ENCODE data around the gene FBXO34.

- TF ChIP-seq, protein P1, sequence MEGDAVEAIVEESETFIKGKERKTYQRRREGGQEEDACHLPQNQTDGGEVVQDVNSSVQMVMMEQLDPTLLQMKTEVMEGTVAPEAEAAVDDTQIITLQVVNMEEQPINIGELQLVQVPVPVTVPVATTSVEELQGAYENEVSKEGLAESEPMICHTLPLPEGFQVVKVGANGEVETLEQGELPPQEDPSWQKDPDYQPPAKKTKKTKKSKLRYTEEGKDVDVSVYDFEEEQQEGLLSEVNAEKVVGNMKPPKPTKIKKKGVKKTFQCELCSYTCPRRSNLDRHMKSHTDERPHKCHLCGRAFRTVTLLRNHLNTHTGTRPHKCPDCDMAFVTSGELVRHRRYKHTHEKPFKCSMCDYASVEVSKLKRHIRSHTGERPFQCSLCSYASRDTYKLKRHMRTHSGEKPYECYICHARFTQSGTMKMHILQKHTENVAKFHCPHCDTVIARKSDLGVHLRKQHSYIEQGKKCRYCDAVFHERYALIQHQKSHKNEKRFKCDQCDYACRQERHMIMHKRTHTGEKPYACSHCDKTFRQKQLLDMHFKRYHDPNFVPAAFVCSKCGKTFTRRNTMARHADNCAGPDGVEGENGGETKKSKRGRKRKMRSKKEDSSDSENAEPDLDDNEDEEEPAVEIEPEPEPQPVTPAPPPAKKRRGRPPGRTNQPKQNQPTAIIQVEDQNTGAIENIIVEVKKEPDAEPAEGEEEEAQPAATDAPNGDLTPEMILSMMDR (conservative IDR thresholded peaks at IDR 0.05; ENCODE audit: low read length), result no peak
- TF ChIP-seq EZH2phosphoT487 (IDR thresholded peaks at IDR 0.05; ENCODE audit: borderline replicate concordance, low read depth, low read length), result no peak
These were observed 106.0 kb downstream of the FBXO34 start for GRCh38 chr14:55377236-55377635.
